K562 (cell line): ENCODE data around the gene SPATA32. TPM values are rescaled to one million over a fixed set of nuclear protein-coding genes. Genes with fewer than 3 reads are reported as not detected.
A peak's percentile ranks its signal among the peaks of the same experiment; 100 is the strongest.

Experiments
- CREB1 ChIP-seq, 2 experiments: sonication (generic) in 1 of 2; formaldehyde crosslinking in 1 of 2; IDR thresholded peaks; 2 replicates each; pipeline versions ENCODE4 v1.6.1 to v1.8.0; 2012 to 2022; ENCODE audit warnings: inconsistent platforms in 1 of 2, mild to moderate bottlenecking in 1 of 2, missing genetic modification reagents in 1 of 2, moderate library complexity in 1 of 2
- DACH1 ChIP-seq: fragments of 450-650 bp; IDR thresholded peaks from 2 replicates; pipeline ENCODE4 v1.6.1; 2018; ENCODE audit not compliant: partially characterized antibody
- FOSL1 ChIP-seq: fragments of 200-800 bp; sonication (Bioruptor generic); conservative IDR thresholded peaks from 2 replicates; pipeline ENCODE4 v1.6.1; 2016; ENCODE audit warnings: missing genetic modification characterization, missing compliant biosample characterization
- GTF2E2 ChIP-seq: fragments of 200-800 bp; sonication (Bioruptor generic); IDR thresholded peaks from 2 replicates; pipeline ENCODE4 v1.6.1; 2016; ENCODE audit warnings: missing genetic modification characterization, missing compliant biosample characterization
- LCOR ChIP-seq: sonication (generic); formaldehyde crosslinking; IDR thresholded peaks from 2 replicates; pipeline ENCODE4 v1.8.0; 2022; ENCODE audit warnings: mild to moderate bottlenecking, missing genetic modification reagents
- LEF1 ChIP-seq: fragments of 450-650 bp; IDR thresholded peaks from 2 replicates; pipeline ENCODE4 v1.6.1; 2016; ENCODE audit warnings: mild to moderate bottlenecking
- MGA ChIP-seq: fragments of 450-650 bp; IDR thresholded peaks from 2 replicates; pipeline ENCODE4 v1.6.1; 2016; ENCODE audit warnings: mild to moderate bottlenecking, moderate library complexity
- NONO ChIP-seq, 2 experiments: fragments of 200-400 bp in 1 of 2; fragments of 450-650 bp in 1 of 2; formaldehyde crosslinking in 1 of 2; IDR thresholded peaks; 2 replicates each; pipeline ENCODE4 v1.6.1; 2017; ENCODE audit warnings: low read depth in 2 of 2, mild to moderate bottlenecking in 2 of 2, moderate library complexity in 2 of 2, low read length in 1 of 2
- SMARCE1 ChIP-seq: fragments of 450-650 bp; IDR thresholded peaks from 2 replicates; pipeline ENCODE4 v1.7.1; 2016; ENCODE audit warnings: mild to moderate bottlenecking
- THRAP3 ChIP-seq: fragments of 450-650 bp; IDR thresholded peaks from 2 replicates; pipeline ENCODE4 v1.6.1; 2016; ENCODE audit warnings: mild to moderate bottlenecking, inconsistent platforms, borderline replicate concordance
- ZNF143 ChIP-seq: sonication (generic); formaldehyde crosslinking; IDR thresholded peaks from 2 replicates; pipeline ENCODE4 v1.9.0; 2022; ENCODE audit warnings: mild to moderate bottlenecking, missing genetic modification reagents
- ZNF23 ChIP-seq: fragments of 250-450 bp; sonication (Bioruptor Pico); IDR thresholded peaks from 2 replicates; pipeline ENCODE4 v1.4.0; 2020; ENCODE audit warnings: mild to moderate bottlenecking
- ZNF239 ChIP-seq: fragments of 250-450 bp; sonication (Bioruptor Pico); IDR thresholded peaks from 2 replicates; pipeline ENCODE4 v1.4.0; 2020; ENCODE audit warnings: mild to moderate bottlenecking
- ZNF561 ChIP-seq: fragments of 450-650 bp; formaldehyde crosslinking; conservative IDR thresholded peaks from 2 replicates; pipeline ENCODE4 v1.4.0; 2020; ENCODE audit warnings: mild to moderate bottlenecking, moderate library complexity
- ZNF583 ChIP-seq: fragments of 250-450 bp; sonication (Bioruptor Pico); IDR thresholded peaks from 2 replicates; pipeline ENCODE4 v1.4.0; 2020
- polyA plus RNA-seq, 8 experiments: library from polyadenylated mRNA; depleted of rRNA in 4 of 8; stranded (reverse) in 5 of 8; unstranded in 3 of 8; fragments of >200 nt; fragmentation: Nextera tagmentation in 2 of 8; fragmentation: Illumina TruSeq in 1 of 8; extraction: Ambion mirVana in 2 of 8; extraction: Trizol in 1 of 8; gene quantifications; 2 replicates each; pipeline versions ENCODE4 v1.2.1 to v1.2.3, GENCODE V29; 2011 to 2014; ENCODE audit warnings: inconsistent platforms in 1 of 8, missing spikeins in 1 of 8
- total RNA-seq, 7 experiments: library from RNA; depleted of rRNA in 6 of 7; stranded (reverse); fragments of >200 nt in 6 of 7; fragmentation: Illumina TruSeq in 2 of 7; extraction: Trizol in 2 of 7; gene quantifications; 2 replicates each; pipeline versions ENCODE4 v1.2.1 to v1.2.3, GENCODE V29; 2011 to 2021; ENCODE audit warnings: low replicate concordance in 1 of 7
- TF ChIP-seq, protein P1 (sequence below): fragments of 450-650 bp; IDR thresholded peaks from 2 replicates; pipeline ENCODE4 v1.6.1; 2016; ENCODE audit warnings: mild to moderate bottlenecking

SPATA32 gene
- total and polyA plus RNA-seq, 9 of the 15 experiments (the other 6 are each of a cell fraction or from before 2014, with no cell fraction given): 0.03 to 0.06 TPM; not detected in 7

DNA sequence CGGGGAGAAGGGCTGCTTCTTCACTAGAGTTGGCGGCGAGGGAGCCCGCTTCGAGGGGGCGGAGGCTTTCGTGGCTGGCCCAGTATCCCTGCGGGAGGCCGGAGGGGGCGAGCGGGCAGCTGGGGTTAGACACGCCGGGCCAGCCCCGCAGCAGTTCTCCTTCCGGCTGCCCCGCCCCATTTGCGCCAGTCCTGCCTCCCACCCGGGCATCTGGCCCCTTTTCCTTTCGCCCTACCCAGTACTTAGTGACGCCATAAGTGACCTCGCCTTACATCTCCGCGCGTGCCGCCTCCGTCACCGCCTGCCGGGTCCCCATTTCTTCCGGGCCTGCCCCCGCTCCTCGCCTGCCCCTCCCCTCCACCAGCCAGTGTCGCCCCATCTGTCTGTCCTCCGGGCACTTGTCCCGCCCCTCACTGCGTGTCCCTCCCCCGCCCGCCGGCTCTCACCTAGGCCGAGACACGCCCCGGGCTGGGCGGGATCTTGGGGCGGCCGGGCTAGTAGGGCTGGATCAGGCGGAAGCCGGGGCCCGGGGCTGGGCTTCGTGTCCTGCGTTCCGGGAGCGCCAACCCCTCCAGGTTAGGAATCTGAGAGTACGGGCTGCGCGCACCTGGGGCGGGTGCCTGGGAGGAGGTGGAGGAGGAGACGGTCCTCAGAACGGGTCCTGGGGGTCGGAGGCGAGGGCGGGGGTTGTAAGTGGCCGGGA lies 14.3 kb downstream of the SPATA32 start (continued):
- peak; percentile 41 for TF ChIP-seq MGA
- TF ChIP-seq FOSL1 (tag): no peak
- no peak for TF ChIP-seq ZNF143
- no peak for TF ChIP-seq GTF2E2 (tag)
- TF ChIP-seq, protein P1, sequence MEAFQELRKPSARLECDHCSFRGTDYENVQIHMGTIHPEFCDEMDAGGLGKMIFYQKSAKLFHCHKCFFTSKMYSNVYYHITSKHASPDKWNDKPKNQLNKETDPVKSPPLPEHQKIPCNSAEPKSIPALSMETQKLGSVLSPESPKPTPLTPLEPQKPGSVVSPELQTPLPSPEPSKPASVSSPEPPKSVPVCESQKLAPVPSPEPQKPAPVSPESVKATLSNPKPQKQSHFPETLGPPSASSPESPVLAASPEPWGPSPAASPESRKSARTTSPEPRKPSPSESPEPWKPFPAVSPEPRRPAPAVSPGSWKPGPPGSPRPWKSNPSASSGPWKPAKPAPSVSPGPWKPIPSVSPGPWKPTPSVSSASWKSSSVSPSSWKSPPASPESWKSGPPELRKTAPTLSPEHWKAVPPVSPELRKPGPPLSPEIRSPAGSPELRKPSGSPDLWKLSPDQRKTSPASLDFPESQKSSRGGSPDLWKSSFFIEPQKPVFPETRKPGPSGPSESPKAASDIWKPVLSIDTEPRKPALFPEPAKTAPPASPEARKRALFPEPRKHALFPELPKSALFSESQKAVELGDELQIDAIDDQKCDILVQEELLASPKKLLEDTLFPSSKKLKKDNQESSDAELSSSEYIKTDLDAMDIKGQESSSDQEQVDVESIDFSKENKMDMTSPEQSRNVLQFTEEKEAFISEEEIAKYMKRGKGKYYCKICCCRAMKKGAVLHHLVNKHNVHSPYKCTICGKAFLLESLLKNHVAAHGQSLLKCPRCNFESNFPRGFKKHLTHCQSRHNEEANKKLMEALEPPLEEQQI: no peak
- TF ChIP-seq ZNF23 (CRISPR knock-in tag): no peak
- TF ChIP-seq ZNF583 (CRISPR knock-in tag): no peak
- TF ChIP-seq THRAP3: no peak
- no peak for TF ChIP-seq SMARCE1
- TF ChIP-seq LCOR (CRISPR knock-in tag): no peak; the same call in 1 of the 2 replicates
- no peak for TF ChIP-seq LEF1
- no peak for TF ChIP-seq DACH1
- TF ChIP-seq NONO (IDR thresholded peaks at IDR 0.05; ENCODE audit: low read depth in 2 of 2, low read length in 1 of 2): no peak
- peak; percentile 99 for TF ChIP-seq CREB1 (IDR thresholded peaks at IDR 0.05)
- TF ChIP-seq CREB1 (CRISPR knock-in tag; IDR thresholded peaks at IDR 0.05): peak; percentile 88
- TF ChIP-seq ZNF561 (CRISPR knock-in tag): no peak
- no peak for TF ChIP-seq ZNF239 (CRISPR knock-in tag)
